GM19238 (cell line): ENCODE measurements around the gene NACA2.

ENCODE experiments used
- DNase-seq: peaks from one replicate; pipeline ENCODE4 v3.0.0; 2011; ENCODE audit warnings: low spot score; ENCODE audit not compliant: insufficient read length

NACA2 gene

DNA sequence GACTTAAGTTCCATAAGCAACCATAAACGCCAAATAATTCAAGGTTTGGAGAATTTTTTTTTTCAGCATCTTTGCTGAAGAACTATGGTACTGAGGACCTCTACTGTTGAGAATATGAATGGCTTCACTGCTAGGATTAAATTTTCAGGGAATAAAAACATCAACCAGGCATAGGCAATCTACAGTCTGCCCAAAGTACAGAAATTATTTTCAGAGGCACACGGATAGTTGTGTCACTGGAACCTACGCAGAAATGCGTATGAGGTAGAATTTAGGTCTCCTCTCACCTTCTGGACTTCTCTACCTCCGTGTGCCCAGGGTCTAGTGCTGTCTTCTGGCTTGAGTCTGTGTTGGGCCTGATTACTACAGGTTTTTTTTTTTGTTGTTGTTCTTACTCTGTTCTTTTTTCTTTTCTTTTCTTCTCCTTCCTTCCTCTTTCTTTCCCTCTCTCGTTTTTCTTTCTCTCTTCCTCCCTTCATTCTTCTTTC, 39.7 kb downstream of the NACA2 start:
- DNase-seq: no peak

- DNase-seq: no peak
Measured at GRCh38 chr17:61547113-61547512, 43.9 kb downstream of the NACA2 start.

DNA sequence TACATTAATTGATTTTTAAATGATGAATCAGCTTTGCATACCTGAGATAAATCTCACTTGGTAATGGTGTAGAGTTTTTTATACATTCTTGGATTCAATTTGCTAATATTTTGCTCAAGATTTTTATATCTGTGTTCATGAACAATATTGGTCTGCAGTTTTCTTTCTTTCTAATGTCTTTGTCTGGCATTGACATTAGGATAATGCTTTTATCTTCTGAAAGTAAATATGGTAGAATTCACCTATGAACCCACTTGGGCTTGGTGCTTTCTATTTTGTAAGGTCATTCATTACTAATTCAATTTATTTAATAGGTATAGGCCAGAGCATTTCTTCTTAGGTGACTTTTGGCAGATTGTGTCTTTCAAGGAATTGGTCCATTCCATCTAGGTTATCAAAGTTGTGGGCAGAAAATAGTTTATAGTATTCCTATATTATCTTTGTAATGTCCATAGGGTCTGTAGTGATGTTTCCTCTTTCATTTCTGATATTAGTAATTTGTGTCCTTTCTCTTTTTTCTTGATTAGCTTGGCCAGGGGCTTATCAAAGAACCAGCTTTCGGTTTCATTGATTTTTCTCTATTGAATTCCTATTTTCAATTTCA, 45.6 kb downstream of the NACA2 start:
- no peak for DNase-seq

DNA sequence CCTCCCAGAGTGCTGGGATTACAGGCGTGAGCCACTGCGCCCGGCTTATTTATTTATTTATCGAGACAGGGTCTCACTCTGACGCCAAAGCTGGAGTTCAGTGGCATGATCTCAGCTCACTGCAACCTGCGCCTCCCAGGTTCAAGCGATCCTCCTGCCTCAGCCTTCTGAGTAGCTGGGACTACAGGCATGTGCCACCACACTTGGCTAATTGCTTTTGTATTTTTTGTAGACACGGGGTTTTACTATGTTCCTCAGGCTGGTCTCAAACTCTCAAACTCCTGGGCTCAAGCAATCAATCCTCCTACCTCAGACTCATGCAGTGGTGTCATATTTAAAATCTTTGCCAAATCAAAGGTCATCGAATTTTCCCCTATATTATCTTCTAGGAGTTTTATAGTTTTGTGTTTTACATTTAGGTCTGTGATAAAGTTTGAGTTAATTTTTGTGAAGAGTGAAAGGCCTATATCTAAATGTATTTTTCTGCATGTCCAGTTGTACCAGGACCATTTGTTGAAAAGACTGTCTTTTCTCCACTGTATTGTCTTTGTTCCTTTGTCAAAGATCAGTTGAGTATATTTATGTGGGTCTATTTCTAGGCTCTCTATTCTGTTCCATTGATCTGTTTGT, 47.1 kb downstream of the NACA2 start:
- no peak for DNase-seq

GRCh38 chr17:61542027-61542426, 49.0 kb downstream of the NACA2 start:
- no peak for DNase-seq

- no peak for DNase-seq
Measured at GRCh38 chr17:61540874-61541273, 50.1 kb downstream of the NACA2 start.
